Measurements from ENCODE around the gene UFSP1. TPM values are rescaled to one million over a fixed set of nuclear protein-coding genes. Genes with fewer than 3 reads are reported as not detected.
A peak's percentile ranks its signal among the peaks of the same experiment; 100 is the strongest.

UFSP1 gene
- 5.4 and 5.8 TPM in 2 replicates for total RNA-seq (2013; cell fraction: nucleolus; rRNA removed)
- 10.6 and 10.8 TPM in 2 replicates for total RNA-seq (2014; rRNA removed)
- total RNA-seq (2014; rRNA removed; fragmentation: Illumina TruSeq; extraction: Trizol), result 1.3 and 1.6 TPM in 2 replicates
- total RNA-seq (2021), result 4.7 and 5.6 TPM in 2 replicates
- not detected for polyA plus RNA-seq (2011; ENCODE audit: low read depth)
- polyA plus RNA-seq (2011; rRNA removed), result 0.20 and 0.96 TPM in 2 replicates
- 0.43 and 1.2 TPM in 2 replicates for polyA plus RNA-seq (2011; cell fraction: cytosol; rRNA removed)
- polyA plus RNA-seq (2011; cell fraction: nucleus; rRNA removed), result 1.9 and 2.5 TPM in 2 replicates
- polyA plus RNA-seq (2012), result 1.0 and 1.2 TPM in 2 replicates
- polyA plus RNA-seq (2014; fragmentation: Illumina TruSeq; extraction: Trizol), result 0.48 and 0.75 TPM in 2 replicates
- under 1 TPM; 0.14 to 0.57 TPM for polyA plus RNA-seq (2014; fragmentation: Nextera tagmentation; extraction: Ambion mirVana)
- 7.2 and 9.7 TPM in 2 replicates for polyA plus RNA-seq (2014; rRNA removed)
- 1 to 10 TPM; 4.0 to 4.6 TPM for polyA plus RNA-seq (2016; fragmentation: Nextera tagmentation; extraction: Ambion mirVana)
- 1.8 and 2.0 TPM in 2 replicates for polyA minus RNA-seq (2011; rRNA and poly(A)+ RNA removed)
- polyA minus RNA-seq (2011; cell fraction: cytosol; rRNA and poly(A)+ RNA removed), result 1.2 TPM in 1 of 2 replicates, not detected in the other
- polyA minus RNA-seq (2011; cell fraction: nucleus; rRNA and poly(A)+ RNA removed), result 5.0 and 8.5 TPM in 2 replicates
- Bru-seq, nascent RNA, result percentile 57 among the genes with signal in this experiment
- percentile 41 among the genes with signal in this experiment for BruChase-seq, experiment 1, labeled RNA remaining after a 6-hour chase
- BruChase-seq, experiment 2, labeled RNA remaining after a 2-hour chase, result percentile 42 among the genes with signal in this experiment
- long read RNA-seq, experiment 1, result 0 reads
- long read RNA-seq, experiment 2, result 0 reads

DNA sequence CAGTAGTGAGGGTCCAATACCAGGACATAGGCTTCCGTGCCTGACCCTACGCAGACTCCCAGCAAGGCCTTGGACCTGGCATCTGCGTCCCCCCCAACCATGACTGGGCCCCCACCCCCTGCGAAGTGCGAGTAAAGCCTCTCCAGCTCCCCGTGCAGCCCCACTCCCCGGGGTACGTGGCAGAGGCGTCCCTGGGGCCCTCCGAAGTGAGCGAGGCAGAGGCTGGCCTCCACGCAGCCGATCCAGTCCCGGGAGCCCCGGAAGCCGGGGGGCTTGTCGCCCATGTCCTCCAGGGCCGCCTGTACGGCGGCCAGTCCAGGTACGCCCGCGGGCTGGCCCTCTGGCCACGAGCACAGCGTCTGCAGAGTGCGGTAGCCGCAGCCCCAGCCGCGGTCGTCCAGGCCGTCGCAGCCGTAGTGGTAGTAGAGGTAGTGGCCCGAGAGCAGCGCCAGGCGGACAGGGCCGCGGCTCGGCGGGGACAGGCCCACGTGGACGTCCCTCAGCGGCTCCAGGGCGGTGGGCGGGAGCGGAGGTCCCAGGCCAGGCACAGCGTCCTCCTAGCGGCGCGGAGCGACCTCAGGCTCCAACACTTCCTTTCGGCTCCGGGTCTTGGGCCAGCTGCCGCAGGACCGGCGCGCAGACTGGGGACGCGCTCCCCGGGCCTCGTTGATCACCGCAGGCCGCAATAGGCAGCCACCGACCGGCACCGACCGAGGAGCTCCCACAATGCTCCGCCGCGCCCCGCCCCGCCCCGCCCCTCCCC lies at the start of gene UFSP1:
Gene UFSP1, minus strand, starts transcription at position 728 of the 763 bp plus-strand sequence. Its CDS starts 444 bp downstream, at position 284.
- BruUV-seq (replicated peaks), result no TSS peak
- TF ChIP-seq CBFB (IDR thresholded peaks at IDR 0.05; ENCODE audit: low read depth), result peak; percentile 6; the same call in 1 of the 2 replicates
- no peak for TF ChIP-seq PAX8 (IDR thresholded peaks at IDR 0.05)
- no peak for TF ChIP-seq EP300 (IDR thresholded peaks at IDR 0.05; ENCODE audit: borderline replicate concordance in 1 of 2, control insufficient read depth in 1 of 2, low read depth in 2 of 2, low read length in 2 of 2)
- TF ChIP-seq ZNF24 (IDR thresholded peaks at IDR 0.05), result no peak
- TF ChIP-seq CHD2 (IDR thresholded peaks at IDR 0.05; ENCODE audit: borderline replicate concordance, low read depth, low read length), result 0 out of 2 replicates have a peak, but pooled peaks have one; percentile 17
- TF ChIP-seq MTA3 (IDR thresholded peaks at IDR 0.05; ENCODE audit: borderline replicate concordance, low read length), result no peak
- TF ChIP-seq ZSCAN29 (IDR thresholded peaks at IDR 0.05), result no peak
- no peak for TF ChIP-seq RAD21 (IDR thresholded peaks at IDR 0.05; ENCODE audit: insufficient read depth, low read depth, low read length)
- TF ChIP-seq JUND (IDR thresholded peaks at IDR 0.05; ENCODE audit: low read depth, low read length), result no peak
- TF ChIP-seq BACH1 (IDR thresholded peaks at IDR 0.05; ENCODE audit: borderline replicate concordance), result peak; percentile 51
- TF ChIP-seq SUPT20H (IDR thresholded peaks at IDR 0.05; ENCODE audit: borderline replicate concordance, control insufficient read depth, low read depth, low read length), result no peak
- TF ChIP-seq SMC3 (IDR thresholded peaks at IDR 0.05; ENCODE audit: borderline replicate concordance, low read length), result no peak
- TF ChIP-seq, protein P1, sequence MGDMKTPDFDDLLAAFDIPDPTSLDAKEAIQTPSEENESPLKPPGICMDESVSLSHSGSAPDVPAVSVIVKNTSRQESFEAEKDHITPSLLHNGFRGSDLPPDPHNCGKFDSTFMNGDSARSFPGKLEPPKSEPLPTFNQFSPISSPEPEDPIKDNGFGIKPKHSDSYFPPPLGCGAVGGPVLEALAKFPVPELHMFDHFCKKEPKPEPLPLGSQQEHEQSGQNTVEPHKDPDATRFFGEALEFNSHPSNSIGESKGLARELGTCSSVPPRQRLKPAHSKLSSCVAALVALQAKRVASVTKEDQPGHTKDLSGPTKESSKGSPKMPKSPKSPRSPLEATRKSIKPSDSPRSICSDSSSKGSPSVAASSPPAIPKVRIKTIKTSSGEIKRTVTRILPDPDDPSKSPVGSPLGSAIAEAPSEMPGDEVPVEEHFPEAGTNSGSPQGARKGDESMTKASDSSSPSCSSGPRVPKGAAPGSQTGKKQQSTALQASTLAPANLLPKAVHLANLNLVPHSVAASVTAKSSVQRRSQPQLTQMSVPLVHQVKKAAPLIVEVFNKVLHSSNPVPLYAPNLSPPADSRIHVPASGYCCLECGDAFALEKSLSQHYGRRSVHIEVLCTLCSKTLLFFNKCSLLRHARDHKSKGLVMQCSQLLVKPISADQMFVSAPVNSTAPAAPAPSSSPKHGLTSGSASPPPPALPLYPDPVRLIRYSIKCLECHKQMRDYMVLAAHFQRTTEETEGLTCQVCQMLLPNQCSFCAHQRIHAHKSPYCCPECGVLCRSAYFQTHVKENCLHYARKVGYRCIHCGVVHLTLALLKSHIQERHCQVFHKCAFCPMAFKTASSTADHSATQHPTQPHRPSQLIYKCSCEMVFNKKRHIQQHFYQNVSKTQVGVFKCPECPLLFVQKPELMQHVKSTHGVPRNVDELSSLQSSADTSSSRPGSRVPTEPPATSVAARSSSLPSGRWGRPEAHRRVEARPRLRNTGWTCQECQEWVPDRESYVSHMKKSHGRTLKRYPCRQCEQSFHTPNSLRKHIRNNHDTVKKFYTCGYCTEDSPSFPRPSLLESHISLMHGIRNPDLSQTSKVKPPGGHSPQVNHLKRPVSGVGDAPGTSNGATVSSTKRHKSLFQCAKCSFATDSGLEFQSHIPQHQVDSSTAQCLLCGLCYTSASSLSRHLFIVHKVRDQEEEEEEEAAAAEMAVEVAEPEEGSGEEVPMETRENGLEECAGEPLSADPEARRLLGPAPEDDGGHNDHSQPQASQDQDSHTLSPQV (IDR thresholded peaks at IDR 0.05), result no peak
- TF ChIP-seq ESRRA (IDR thresholded peaks at IDR 0.05; ENCODE audit: low read length), result no peak; the same call in 1 of the 2 replicates
- no peak for TF ChIP-seq BMI1 (IDR thresholded peaks at IDR 0.05; ENCODE audit: borderline replicate concordance)
- no peak for TF ChIP-seq SMAD1 (IDR thresholded peaks at IDR 0.05; ENCODE audit: low read depth, partially characterized antibody)

More for the DNA sequence above, at the start of gene UFSP1:
- ATAC-seq (peak; percentile 52), DNase-seq (ENCODE audit: low read depth, low spot score) (no peak), FAIRE-seq (no peak)
- Histone ChIP-seq H3K4me3 (peak within 1 kb of the TSS; percentile 91), H3K9me3 (replicated peaks; ENCODE audit: control insufficient read depth, insufficient read depth, low read length) (no peaks in the 10 kb centered on the region), H3K27me3 (replicated peaks in 1 of 2; ENCODE audit: control insufficient read depth in 2 of 2, insufficient read depth in 2 of 2, low read length in 1 of 2) (no peaks in the 10 kb centered on the region), H3K4me1 (ENCODE audit: control insufficient read depth, insufficient read depth, low read length) (peaks cover 30% of the 10 kb centered on the region), H3K27ac (ENCODE audit: control insufficient read depth, insufficient read depth) (peak within 1 kb of the TSS; percentile 64), H4K20me1 (ENCODE audit: control insufficient read depth, insufficient read depth) (no peaks in the 10 kb centered on the region), H3K4me2 (ENCODE audit: control insufficient read depth, insufficient read depth) (peak within 1 kb of the TSS; percentile 94), H3K79me2 (ENCODE audit: control insufficient read depth, insufficient read depth, low read length) (peaks cover 18% of the 10 kb centered on the region), H2AFZ (ENCODE audit: control insufficient read depth, low read depth, low read length) (peak within 1 kb of the TSS; percentile 88), H3K36me3 (ENCODE audit: control insufficient read depth in 2 of 2, insufficient read depth in 2 of 2, low read length in 1 of 2) (peaks cover 20 to 37% of the 10 kb centered on the region in 2 experiments), H3K9ac (ENCODE audit: control insufficient read depth, insufficient read depth, low read length) (peak within 1 kb of the TSS; percentile 83)
- 2% methylated on average over 53 of the region's 73 CpGs for WGBS (ENCODE audit: insufficient coverage, insufficient replicate concordance, low lambda C conversion rate, missing lambda C conversion rate)
- CTCF ChIA-PET, result interaction anchor here (0.6 to 2.5 kb wide), 19 partner anchors 11 to 394 kb away, joined by 3 to 9 read pairs (median 4); partner anchors contain the start of genes POP7, SLC12A9, SRRT and TRIM56
- RAD21 ChIA-PET (ENCODE audit: unreplicated experiment), result interaction anchor here (0.6 to 2.1 kb wide), 11 partner anchors 13 to 394 kb away, joined by 3 to 21 read pairs (median 4); partner anchors contain the start of genes POP7, SLC12A9, SRRT and TRIM56
- in situ Hi-C loops (cut with MboI), result no loop called here
- SMC1A ChIA-PET (ENCODE audit: uncharacterized antibody, unreplicated experiment), result interaction anchor here (0.7 to 4.4 kb wide), 6 partner anchors 11 to 184 kb away, joined by 3 to 33 read pairs (median 6); partner anchors contain the start of genes POP7, SLC12A9 and SRRT
- POLR2A ChIA-PET, result interaction anchor here (0.8 to 6.7 kb wide), 12 partner anchors 13 to 410 kb away, joined by 3 to 131 read pairs (median 4); partner anchors contain the start of genes FIS1, MOSPD3, SERPINE1 and SRRT
- intact Hi-C loops (cut with micrococcal nuclease; ENCODE audit: unreplicated experiment), result loop anchor here (1.0 kb wide), 1 partner anchor 14 kb away; the partner anchor contains the start of gene SRRT
